Endothelial cell of umbilical vein (primary cell): ENCODE data around the gene TYW3. TPM values are rescaled to one million over a fixed set of nuclear protein-coding genes. Genes with fewer than 3 reads are reported as not detected.

Experiments used
- BruUV-seq: library from RNA; stranded (reverse); fragments of 400-500 nt; replicated peaks from 2 replicates; lab custom pipeline; 2021; lab: Mats Ljungman, UMichigan
- CTCF ChIA-PET: fragments of 300-600, 350-600 bp; sonication (Branson Sonifier 250); formaldehyde crosslinking; loops from one replicate; lab custom pipeline; 2021; ENCODE audit warnings: antibody characterized with exemption, inconsistent platforms; lab: Charles Lee
- POLR2A ChIA-PET: fragments of 300-600, 350-600 bp; sonication (Branson Sonifier 250); formaldehyde crosslinking; loops from one replicate; lab custom pipeline; 2021; ENCODE audit warnings: antibody characterized with exemption, inconsistent platforms; lab: Charles Lee
- DNase-seq: peaks from one replicate; pipeline ENCODE4 v3.0.0-alpha.2; 2011; ENCODE audit warnings: low read depth, low spot score
- FAIRE-seq: peaks from 2 replicates; lab custom pipeline; 2011; peaks lifted over from hg19 to GRCh38; lab: Jason Lieb, UNC
- H2AFZ ChIP-seq: 2 replicates; pipeline ENCODE4 v1.6.0; 2012; ENCODE audit warnings: low read depth, low read length, control low read depth, inconsistent platforms
- H3K27ac ChIP-seq: 2 replicates; pipeline ENCODE4 v1.5.1; 2011; ENCODE audit warnings: low read depth, mild to moderate bottlenecking, control low read depth, low read length, moderate library complexity; ENCODE audit not compliant: insufficient read depth
- H3K27me3 ChIP-seq, 2 experiments: 2 replicates each; pipeline versions ENCODE4 v1.6.0 to v1.6.1; 2011; ENCODE audit warnings: low read length in 2 of 2, mixed read lengths in 1 of 2; ENCODE audit not compliant: control insufficient read depth in 2 of 2, insufficient read depth in 2 of 2
- H3K36me3 ChIP-seq, 2 experiments: 2 replicates in 1 of 2; 3 replicates in 1 of 2; pipeline ENCODE4 v1.5.1; 2011; ENCODE audit warnings: low read length in 2 of 2, mild to moderate bottlenecking in 1 of 2, moderate library complexity in 1 of 2; ENCODE audit not compliant: control insufficient read depth in 2 of 2, insufficient read depth in 2 of 2; ENCODE audit errors: extremely low read depth in 1 of 2
- H3K4me1 ChIP-seq: 3 replicates; pipeline ENCODE4 v1.5.1; 2011; ENCODE audit warnings: mild to moderate bottlenecking, low read length; ENCODE audit not compliant: control insufficient read depth, insufficient read depth; ENCODE audit errors: extremely low read depth
- H3K4me2 ChIP-seq: 2 replicates; pipeline ENCODE4 v1.6.1; 2011; ENCODE audit warnings: low read length, control low read depth, mixed read lengths; ENCODE audit not compliant: insufficient read depth
- H3K4me3 ChIP-seq, 3 experiments: fragments of 200-600 bp in 1 of 3; sonication (generic), shearing (Covaris generic) in 1 of 3; replicated peaks in 1 of 3; 2 replicates each; pipeline ENCODE4 v1.5.1; 2011 to 2016; ENCODE audit warnings: control low read depth in 3 of 3, low read length in 3 of 3, mild to moderate bottlenecking in 2 of 3, inconsistent platforms in 1 of 3, low read depth in 1 of 3, moderate library complexity in 1 of 3; ENCODE audit not compliant: insufficient read depth in 1 of 3
- H3K79me2 ChIP-seq: 2 replicates; pipeline ENCODE4 v1.6.0; 2012; ENCODE audit warnings: low read length, inconsistent platforms; ENCODE audit not compliant: control insufficient read depth, insufficient read depth
- H3K9ac ChIP-seq: replicated peaks from 2 replicates; pipeline ENCODE3; 2011; ENCODE audit warnings: low read length, control low read depth; ENCODE audit not compliant: insufficient read depth; ENCODE audit errors: extremely low read depth
- H3K9me1 ChIP-seq: replicated peaks from 3 replicates; pipeline ENCODE4 v1.6.0; 2011; ENCODE audit warnings: mild to moderate bottlenecking, low read length; ENCODE audit not compliant: control insufficient read depth, insufficient read depth; ENCODE audit errors: extremely low read depth
- H3K9me3 ChIP-seq: replicated peaks from 2 replicates; pipeline ENCODE4 v1.5.1; 2012; ENCODE audit warnings: low read length, inconsistent platforms; ENCODE audit not compliant: control insufficient read depth, insufficient read depth
- H4K20me1 ChIP-seq: replicated peaks from 2 replicates; pipeline ENCODE3; 2011; ENCODE audit warnings: mild to moderate bottlenecking, low read length; ENCODE audit not compliant: control insufficient read depth, insufficient read depth; ENCODE audit errors: extremely low read depth
- CTCF ChIP-seq, 2 donors: IDR thresholded peaks; 1 replicate in 1 of 2; 2 replicates in 1 of 2; pipeline ENCODE4 v1.5.1; 2011; ENCODE audit warnings: low read length in 2 of 2, mild to moderate bottlenecking in 2 of 2, moderate library complexity in 2 of 2, control low read depth in 1 of 2, inconsistent platforms in 1 of 2, low read depth in 1 of 2; ENCODE audit not compliant: insufficient read depth in 1 of 2; ENCODE audit errors: extremely low read depth in 1 of 2
- EZH2 ChIP-seq: IDR thresholded peaks from 2 replicates; pipeline ENCODE4 v1.6.1; 2012; ENCODE audit warnings: borderline replicate concordance, low read depth, mild to moderate bottlenecking, moderate library complexity, low read length, inconsistent platforms; ENCODE audit not compliant: severe bottlenecking
- FOS ChIP-seq: IDR thresholded peaks from 2 replicates; pipeline ENCODE4 v1.6.1; 2011; ENCODE audit warnings: mild to moderate bottlenecking, low read length, moderate library complexity, borderline replicate concordance; ENCODE audit not compliant: insufficient read depth
- GATA2 ChIP-seq: IDR thresholded peaks from 2 replicates; pipeline ENCODE4 v1.7.0; 2011; ENCODE audit warnings: low read depth, mild to moderate bottlenecking, moderate library complexity, mixed read lengths, low read length; ENCODE audit not compliant: insufficient read length, insufficient read depth
- JUN ChIP-seq: IDR thresholded peaks from 2 replicates; pipeline ENCODE4 v1.6.1; 2011; ENCODE audit warnings: borderline replicate concordance, low read depth; ENCODE audit not compliant: insufficient read length, insufficient read depth
- MAX ChIP-seq: IDR thresholded peaks from 2 replicates; pipeline ENCODE4 v1.6.1; 2011; ENCODE audit not compliant: insufficient read depth, insufficient read length
- MYC ChIP-seq: IDR thresholded peaks from one replicate; pipeline ENCODE4 v1.6.1; 2011; ENCODE audit warnings: mild to moderate bottlenecking, low read depth, low read length
- POLR2A ChIP-seq: IDR thresholded peaks from 2 replicates; pipeline ENCODE4 v1.6.1; 2012; ENCODE audit warnings: low read depth, mild to moderate bottlenecking, control low read depth, low read length
- POLR2AphosphoS5 ChIP-seq: IDR thresholded peaks from 2 replicates; pipeline ENCODE4 v1.6.1; 2012; ENCODE audit warnings: low read depth, mild to moderate bottlenecking, control low read depth, low read length, moderate library complexity; ENCODE audit not compliant: insufficient read depth
- dilution Hi-C: fragments of 300-500 bp; cut with MboI; formaldehyde crosslinking; loops from one replicate; pipeline ENCODE4 v1.15.0; 2019; ENCODE audit warnings: low sequenced_read_pairs; ENCODE audit not compliant: extremely low pct_ligation_motif_present
- intact Hi-C: fragments of 100-400 bp; cut with micrococcal nuclease; formaldehyde crosslinking; loops from one replicate; pipeline ENCODE4 v1.10.0; 2022
- polyA plus RNA-seq, 4 experiments: library from polyadenylated mRNA; depleted of rRNA in 3 of 4; stranded (reverse) in 3 of 4; unstranded in 1 of 4; fragments of >200 nt; gene quantifications; 2 replicates each; pipeline versions ENCODE4 v1.2.1 to v1.2.3, GENCODE V29; 2011 to 2012; ENCODE audit warnings: missing spikeins in 1 of 4
- total RNA-seq: library from RNA; stranded (reverse); gene quantifications from 2 replicates; pipeline ENCODE4 v1.2.3, GENCODE V29; 2021

TYW3 gene
- total and polyA plus RNA-seq, 2 donors (not counting 3 experiments of a cell fraction or from before 2014, with no cell fraction given): 8.5 to 22.8 TPM

GRCh38 chr1:74748960-74749359 is 16.0 kb downstream of the TYW3 start:
- POLR2A ChIA-PET: no interaction called here
- no peak overlapping the region for H2AFZ ChIP-seq
- CTCF ChIA-PET: no interaction called here
- no peaks in the 10 kb centered on the region for H3K9me3 ChIP-seq
- peaks cover 5 to 7% of the 10 kb centered on the region in 2 experiments for H3K36me3 ChIP-seq
- H3K4me3 ChIP-seq: no peak overlapping the region
- H3K79me2 ChIP-seq: no peaks in the 10 kb centered on the region
- no peaks in the 10 kb centered on the region for H3K9me1 ChIP-seq
- H3K4me1 ChIP-seq: no peaks in the 10 kb centered on the region
- H3K27me3 ChIP-seq: no peaks in the 10 kb centered on the region
- H3K9ac ChIP-seq: no peak overlapping the region
- intact Hi-C loops: no loop called here
- BruUV-seq: no TSS peak
- FAIRE-seq: no peak
- no peaks in the 10 kb centered on the region for H4K20me1 ChIP-seq
- dilution Hi-C loops: no loop called here
- DNase-seq: no peak
- no peak overlapping the region for H3K4me2 ChIP-seq
- H3K27ac ChIP-seq: no peak overlapping the region
- TF ChIP-seq JUN (no peak), MAX (no peak), EZH2 (no peak), GATA2 (no peak), CTCF (IDR thresholded peaks at IDR 0.05; ENCODE audit: extremely low read depth in 1 of 2, insufficient read depth in 1 of 2, low read depth in 1 of 2, low read length in 2 of 2) (no peak), FOS (no peak), MYC (no peak), POLR2A (no peak), POLR2AphosphoS5 (no peak)
